PFSK-1 (cell line): ENCODE data around the gene PVALB.

ENCODE experiments used
- FOXP2 ChIP-seq: optimal IDR thresholded peaks from 2 replicates; pipeline ENCODE3; 2011; ENCODE audit warnings: borderline replicate concordance, control low read depth, inconsistent platforms; ENCODE audit not compliant: insufficient read depth; ENCODE audit errors: extremely low read length, extremely low read depth
- POLR2AphosphoS5 ChIP-seq: IDR thresholded peaks from 2 replicates; pipeline ENCODE4 v1.6.1; 2012; ENCODE audit warnings: low read depth, mild to moderate bottlenecking, control low read depth, low read length, moderate library complexity
- SIN3A ChIP-seq: IDR thresholded peaks from 2 replicates; pipeline ENCODE4 v1.6.1; 2012; ENCODE audit warnings: mild to moderate bottlenecking, low read length, moderate library complexity, borderline replicate concordance; ENCODE audit not compliant: insufficient read depth
- TAF1 ChIP-seq: IDR thresholded peaks from 2 replicates; pipeline ENCODE4 v1.6.1; 2012; ENCODE audit warnings: low read length, control low read depth, borderline replicate concordance; ENCODE audit not compliant: insufficient read depth
- TF ChIP-seq, protein P1 (sequence below), 2 experiments: IDR thresholded peaks; 2 replicates each; pipeline versions ENCODE4 v1.6.1 to v1.8.0; 2011 to 2012; ENCODE audit warnings: low read depth in 2 of 2, low read length in 2 of 2, control low read depth in 1 of 2, inconsistent platforms in 1 of 2, mild to moderate bottlenecking in 1 of 2, moderate library complexity in 1 of 2; ENCODE audit not compliant: insufficient read depth in 1 of 2

The PVALB gene

DNA sequence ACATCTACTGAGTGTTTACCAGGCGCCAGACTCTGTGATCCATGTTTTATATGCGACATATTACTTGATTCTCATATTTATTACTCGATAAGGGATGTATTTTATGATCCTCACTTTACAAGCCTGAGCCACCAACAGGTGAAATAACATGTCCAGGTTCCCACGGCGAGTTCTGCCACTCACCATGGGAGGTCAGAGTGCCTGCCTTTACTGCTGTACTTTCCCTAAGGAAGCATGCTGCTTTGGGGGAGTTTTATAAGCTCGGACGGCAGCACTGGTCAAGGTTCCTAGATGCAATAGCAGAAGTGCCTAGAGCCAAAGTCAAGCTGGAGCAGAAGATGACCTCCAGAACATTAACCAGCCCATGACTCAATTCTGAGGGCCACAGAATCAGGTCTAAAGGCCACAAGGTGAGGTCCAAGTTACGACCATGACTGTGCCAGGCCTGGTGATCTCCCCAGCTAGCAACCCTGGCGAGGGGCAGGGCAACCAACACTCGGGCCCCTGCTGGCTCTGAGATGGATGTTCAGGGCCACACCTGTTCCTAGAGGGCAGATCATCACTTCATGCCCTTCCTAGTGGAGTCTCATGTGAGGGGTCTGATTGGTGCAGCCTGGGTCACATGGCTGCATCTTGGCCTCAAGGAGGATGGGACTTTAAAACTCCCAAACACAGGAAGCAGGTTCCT lies 55.1 kb downstream of the PVALB start:
- TF ChIP-seq POLR2AphosphoS5 (no peak), FOXP2 (no peak), TAF1 (no peak), SIN3A (no peak)
- TF ChIP-seq, protein P1, sequence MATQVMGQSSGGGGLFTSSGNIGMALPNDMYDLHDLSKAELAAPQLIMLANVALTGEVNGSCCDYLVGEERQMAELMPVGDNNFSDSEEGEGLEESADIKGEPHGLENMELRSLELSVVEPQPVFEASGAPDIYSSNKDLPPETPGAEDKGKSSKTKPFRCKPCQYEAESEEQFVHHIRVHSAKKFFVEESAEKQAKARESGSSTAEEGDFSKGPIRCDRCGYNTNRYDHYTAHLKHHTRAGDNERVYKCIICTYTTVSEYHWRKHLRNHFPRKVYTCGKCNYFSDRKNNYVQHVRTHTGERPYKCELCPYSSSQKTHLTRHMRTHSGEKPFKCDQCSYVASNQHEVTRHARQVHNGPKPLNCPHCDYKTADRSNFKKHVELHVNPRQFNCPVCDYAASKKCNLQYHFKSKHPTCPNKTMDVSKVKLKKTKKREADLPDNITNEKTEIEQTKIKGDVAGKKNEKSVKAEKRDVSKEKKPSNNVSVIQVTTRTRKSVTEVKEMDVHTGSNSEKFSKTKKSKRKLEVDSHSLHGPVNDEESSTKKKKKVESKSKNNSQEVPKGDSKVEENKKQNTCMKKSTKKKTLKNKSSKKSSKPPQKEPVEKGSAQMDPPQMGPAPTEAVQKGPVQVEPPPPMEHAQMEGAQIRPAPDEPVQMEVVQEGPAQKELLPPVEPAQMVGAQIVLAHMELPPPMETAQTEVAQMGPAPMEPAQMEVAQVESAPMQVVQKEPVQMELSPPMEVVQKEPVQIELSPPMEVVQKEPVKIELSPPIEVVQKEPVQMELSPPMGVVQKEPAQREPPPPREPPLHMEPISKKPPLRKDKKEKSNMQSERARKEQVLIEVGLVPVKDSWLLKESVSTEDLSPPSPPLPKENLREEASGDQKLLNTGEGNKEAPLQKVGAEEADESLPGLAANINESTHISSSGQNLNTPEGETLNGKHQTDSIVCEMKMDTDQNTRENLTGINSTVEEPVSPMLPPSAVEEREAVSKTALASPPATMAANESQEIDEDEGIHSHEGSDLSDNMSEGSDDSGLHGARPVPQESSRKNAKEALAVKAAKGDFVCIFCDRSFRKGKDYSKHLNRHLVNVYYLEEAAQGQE (IDR thresholded peaks at IDR 0.05; ENCODE audit: insufficient read depth in 1 of 2, low read depth in 2 of 2, low read length in 2 of 2) = no peak

DNA sequence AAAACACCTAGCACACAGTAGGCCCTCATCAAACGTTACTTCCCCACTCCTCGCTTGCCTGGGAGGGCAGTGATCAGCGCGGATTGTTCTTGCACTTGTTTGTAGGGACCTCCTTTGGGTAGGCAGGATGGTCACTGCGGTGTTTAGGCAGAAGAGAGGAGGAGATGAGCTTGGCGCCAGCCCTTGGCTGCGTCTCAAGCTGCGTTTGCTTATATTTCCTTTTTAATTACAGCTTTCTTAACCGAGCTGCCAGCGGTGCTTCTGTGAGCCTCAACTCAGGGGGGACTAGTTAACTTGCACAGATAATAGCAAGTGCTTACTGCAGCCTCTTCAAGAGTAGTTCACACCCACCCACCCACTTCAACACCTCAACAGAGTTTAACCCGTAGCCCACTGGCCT lies 56.0 kb downstream of the PVALB start:
- no peak for TF ChIP-seq POLR2AphosphoS5
- no peak for TF ChIP-seq SIN3A
- TF ChIP-seq TAF1 = no peak
- TF ChIP-seq, protein P1 (IDR thresholded peaks at IDR 0.05; ENCODE audit: insufficient read depth in 1 of 2, low read depth in 2 of 2, low read length in 2 of 2) = no peak
- TF ChIP-seq FOXP2 = no peak

DNA sequence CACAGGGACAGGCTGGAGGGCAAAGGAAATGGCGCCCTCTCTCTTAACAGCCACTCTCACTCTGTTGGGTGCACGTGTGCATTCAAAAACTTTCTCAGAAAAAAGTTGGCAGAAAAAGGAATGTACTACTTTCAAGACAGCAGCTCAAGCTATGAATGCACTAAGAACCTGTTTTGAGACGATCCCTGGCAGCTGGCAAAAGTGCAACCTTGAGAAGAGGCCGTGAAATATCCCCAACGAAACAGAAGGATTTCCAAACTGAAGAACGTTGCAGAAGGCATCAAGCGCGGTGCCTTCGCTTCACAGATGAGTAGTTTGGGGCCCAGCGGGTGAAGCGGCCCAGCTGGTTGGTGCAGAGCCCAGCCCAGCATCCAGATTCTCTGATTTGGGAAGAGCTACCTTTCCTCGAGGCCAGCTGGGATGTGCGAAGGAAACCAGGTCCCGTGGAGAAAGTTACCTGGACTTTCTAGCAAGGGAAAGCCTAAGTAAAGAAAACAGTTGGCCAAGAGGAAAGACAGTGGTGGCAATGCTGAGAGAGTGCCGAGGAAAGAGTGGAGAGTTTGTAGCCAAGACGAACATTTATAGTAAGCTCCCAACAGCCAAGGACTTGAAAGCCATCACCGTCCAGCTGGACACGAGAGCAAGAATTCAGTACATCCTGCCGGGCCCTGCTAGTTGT lies 57.2 kb downstream of the PVALB start:
- no peak for TF ChIP-seq TAF1
- TF ChIP-seq POLR2AphosphoS5 = no peak
- TF ChIP-seq FOXP2 = no peak
- no peak for TF ChIP-seq SIN3A

DNA sequence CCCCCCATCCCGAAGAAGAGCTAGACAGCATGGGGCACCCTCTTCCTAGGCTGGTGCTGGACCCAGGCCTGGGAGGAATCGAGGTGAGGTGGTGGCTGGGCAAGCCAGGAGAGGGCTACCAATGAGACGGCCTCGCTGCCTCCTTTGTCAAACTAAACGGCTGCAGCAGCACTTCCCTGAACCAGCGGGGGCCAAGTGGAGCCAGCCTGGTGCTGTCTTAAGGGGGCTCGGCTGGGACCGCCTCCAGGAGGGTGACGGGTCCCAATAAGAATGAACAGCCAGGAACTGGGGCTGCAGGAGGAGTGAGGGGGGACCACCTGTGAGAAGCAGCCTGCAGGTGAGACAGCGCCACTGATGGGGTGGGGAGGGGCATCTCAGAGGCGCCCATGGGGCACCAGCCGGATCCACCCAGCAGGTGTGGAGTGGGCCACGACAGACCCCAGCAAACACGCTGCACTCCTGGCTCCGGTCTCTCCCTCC lies 58.0 kb downstream of the PVALB start:
- TF ChIP-seq SIN3A = no peak
- TF ChIP-seq TAF1 = no peak
- TF ChIP-seq, protein P1 (IDR thresholded peaks at IDR 0.05; ENCODE audit: insufficient read depth in 1 of 2, low read depth in 2 of 2, low read length in 2 of 2) = no peak
- no peak for TF ChIP-seq FOXP2
- no peak for TF ChIP-seq POLR2AphosphoS5

DNA sequence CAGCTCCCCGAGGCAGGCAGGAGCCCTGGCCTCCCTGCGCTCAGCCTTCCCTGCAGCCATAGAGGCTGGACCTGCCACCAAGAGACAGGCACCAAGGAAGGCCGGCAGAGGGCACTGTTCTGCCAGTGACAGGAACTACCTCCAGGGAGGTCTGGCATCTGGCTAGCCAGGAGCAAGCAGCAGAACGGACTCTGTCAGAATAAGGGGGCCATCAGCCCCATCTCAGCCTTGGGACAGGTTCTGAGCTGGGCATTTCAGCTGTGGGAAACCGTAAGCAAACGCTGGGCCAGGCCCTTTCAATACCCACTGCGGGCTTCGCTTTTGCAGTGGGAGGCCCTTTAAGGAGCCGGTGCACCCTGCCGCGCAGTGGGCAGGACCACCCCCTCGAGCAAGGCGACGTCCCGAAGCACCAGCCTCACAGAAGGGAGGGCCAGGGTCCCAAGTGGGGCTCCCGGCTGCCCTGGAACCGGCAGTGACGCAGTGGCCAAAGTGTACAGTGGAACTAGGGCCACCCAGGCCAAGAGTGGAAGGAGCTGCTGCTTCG lies 59.1 kb downstream of the PVALB start:
- TF ChIP-seq, protein P1 (IDR thresholded peaks at IDR 0.05; ENCODE audit: insufficient read depth in 1 of 2, low read depth in 2 of 2, low read length in 2 of 2) = 0 out of 4 replicates have a peak, but pooled peaks of 1 of the 2 experiments have one; percentile 14
- TF ChIP-seq POLR2AphosphoS5 (no peak), SIN3A (no peak)
